Fibroblast of pulmonary artery (primary cell): ENCODE results near the gene INPP4B.

Source experiments
- DNase-seq: peaks from one replicate; pipeline ENCODE4 v3.0.0-alpha.2; 2010; ENCODE audit warnings: low read depth
- H3K4me3 ChIP-seq: replicated peaks from 2 replicates; pipeline ENCODE4 v1.5.1; 2011; ENCODE audit warnings: low read depth, mild to moderate bottlenecking, control low read depth, low read length, moderate library complexity
- TF ChIP-seq, protein P1 (sequence below): IDR thresholded peaks from 2 replicates; pipeline ENCODE4 v1.5.1; 2011; ENCODE audit warnings: mild to moderate bottlenecking, control low read depth, low read length, inconsistent platforms; ENCODE audit errors: missing control alignments

Gene INPP4B

DNA sequence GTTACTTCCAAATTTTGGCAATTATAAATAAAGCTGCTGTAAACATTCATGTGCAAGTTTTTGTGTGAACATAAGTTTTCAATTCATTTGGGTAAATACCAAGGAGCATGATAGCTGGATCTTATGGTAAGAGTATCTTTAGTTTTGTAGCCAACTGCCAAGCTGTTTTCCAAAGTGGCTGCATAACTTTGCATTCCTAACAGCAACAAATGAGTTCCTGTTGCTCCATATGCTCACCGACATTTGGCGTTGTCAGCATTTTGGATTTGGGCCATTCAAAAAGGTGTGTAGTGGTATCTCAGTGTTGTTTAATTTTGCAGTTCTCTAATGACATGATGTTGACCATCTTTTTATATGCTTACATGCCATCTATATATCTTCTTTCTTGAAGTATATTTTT lies 208.5 kb downstream of the INPP4B start:
- TF ChIP-seq, protein P1, sequence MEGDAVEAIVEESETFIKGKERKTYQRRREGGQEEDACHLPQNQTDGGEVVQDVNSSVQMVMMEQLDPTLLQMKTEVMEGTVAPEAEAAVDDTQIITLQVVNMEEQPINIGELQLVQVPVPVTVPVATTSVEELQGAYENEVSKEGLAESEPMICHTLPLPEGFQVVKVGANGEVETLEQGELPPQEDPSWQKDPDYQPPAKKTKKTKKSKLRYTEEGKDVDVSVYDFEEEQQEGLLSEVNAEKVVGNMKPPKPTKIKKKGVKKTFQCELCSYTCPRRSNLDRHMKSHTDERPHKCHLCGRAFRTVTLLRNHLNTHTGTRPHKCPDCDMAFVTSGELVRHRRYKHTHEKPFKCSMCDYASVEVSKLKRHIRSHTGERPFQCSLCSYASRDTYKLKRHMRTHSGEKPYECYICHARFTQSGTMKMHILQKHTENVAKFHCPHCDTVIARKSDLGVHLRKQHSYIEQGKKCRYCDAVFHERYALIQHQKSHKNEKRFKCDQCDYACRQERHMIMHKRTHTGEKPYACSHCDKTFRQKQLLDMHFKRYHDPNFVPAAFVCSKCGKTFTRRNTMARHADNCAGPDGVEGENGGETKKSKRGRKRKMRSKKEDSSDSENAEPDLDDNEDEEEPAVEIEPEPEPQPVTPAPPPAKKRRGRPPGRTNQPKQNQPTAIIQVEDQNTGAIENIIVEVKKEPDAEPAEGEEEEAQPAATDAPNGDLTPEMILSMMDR, result no peak
- no peak overlapping the region for H3K4me3 ChIP-seq
- DNase-seq, result no peak

DNA sequence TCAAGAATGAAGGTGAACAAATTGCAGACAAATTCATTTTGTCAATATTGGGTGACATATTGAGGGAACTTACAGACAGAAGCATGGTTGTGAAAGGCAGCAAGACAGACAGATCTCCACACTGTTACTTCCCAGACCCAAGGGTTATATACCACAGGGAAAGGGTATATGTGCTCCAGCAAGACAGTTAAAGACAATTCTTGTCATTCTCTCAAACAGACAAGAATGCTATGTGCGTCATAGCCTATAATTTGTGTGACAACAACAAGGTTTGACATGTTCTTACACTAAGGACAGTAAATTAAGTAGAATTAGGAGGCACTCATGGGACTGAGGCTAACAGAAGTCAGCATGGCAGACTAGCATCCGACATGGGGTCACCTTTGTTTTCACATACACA lies 214.3 kb downstream of the INPP4B start:
- H3K4me3 ChIP-seq, result no peak overlapping the region
- TF ChIP-seq, protein P1, result no peak
- DNase-seq, result no peak

DNA sequence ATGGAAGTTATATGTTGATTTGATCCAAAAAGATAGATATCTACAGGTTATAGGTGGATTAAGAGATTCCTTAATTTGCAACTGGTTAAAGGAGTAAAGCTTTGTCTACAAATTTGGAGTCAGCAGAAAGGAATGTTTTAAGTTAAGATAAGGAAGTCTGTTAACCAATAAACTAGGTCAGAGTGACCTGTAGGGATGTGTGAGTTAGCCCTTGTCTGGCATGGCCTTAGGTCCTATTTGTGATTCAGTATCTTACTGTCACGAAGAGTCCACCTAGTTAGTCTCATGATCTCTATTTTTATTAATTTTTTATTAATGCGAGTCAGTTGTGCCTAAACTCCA lies 230.8 kb downstream of the INPP4B start:
- H3K4me3 ChIP-seq, result no peak overlapping the region
- DNase-seq, result peak; percentile 50
- TF ChIP-seq, protein P1, result no peak

DNA sequence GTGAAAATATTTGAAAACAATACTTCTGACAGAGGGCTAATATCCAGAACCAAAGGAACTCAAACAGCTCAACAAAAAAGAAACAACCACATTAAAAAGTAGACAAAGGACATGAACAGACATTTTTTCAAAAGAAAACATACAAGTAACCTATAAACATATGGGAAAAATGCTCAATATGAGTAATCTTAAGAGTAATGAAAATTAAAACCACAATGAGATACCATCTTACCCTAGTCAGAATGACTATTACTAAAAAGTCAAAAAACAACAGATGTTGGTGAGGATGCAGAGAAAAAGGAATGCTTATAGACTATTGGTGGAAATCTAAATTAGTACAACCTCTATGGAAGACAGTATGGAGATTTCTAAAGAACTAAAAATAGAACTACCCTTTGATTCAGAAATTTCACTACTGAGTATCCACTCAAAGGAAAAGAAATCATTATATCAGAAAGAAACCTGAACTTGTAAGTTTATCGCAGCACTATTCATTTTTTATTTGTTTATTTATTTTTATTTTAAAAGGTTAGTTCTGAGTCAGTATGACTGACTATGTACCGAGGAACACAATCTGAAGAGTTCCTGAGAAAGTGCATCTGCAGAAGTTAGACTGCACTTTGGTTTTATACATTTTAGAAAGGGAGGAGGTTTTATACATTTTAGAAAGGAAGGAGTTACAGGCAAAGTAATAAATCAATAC lies 231.3 kb downstream of the INPP4B start:
- DNase-seq, result peak; percentile 13
- TF ChIP-seq, protein P1, result no peak
- H3K4me3 ChIP-seq, result no peak overlapping the region

DNA sequence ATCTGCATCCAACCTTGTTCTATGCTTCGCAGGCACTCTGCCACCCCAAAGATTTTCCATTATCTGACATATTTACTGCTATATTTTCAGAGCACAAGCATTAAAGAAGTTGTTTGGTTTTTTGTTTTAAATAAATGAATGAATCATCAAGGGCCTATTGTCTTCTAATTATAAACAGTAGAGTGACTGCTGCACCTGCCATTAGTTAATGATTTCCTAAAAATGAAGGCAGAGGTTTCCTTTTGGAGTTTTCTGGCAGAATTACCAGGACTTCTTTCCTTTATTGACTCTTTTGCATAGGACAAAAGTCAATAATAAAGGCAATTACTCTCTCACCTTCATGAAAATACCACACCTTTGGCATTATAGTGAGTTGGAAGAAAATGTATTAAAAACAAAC lies 238.1 kb downstream of the INPP4B start:
- no peak overlapping the region for H3K4me3 ChIP-seq
- TF ChIP-seq, protein P1, result no peak
- DNase-seq, result no peak

DNA sequence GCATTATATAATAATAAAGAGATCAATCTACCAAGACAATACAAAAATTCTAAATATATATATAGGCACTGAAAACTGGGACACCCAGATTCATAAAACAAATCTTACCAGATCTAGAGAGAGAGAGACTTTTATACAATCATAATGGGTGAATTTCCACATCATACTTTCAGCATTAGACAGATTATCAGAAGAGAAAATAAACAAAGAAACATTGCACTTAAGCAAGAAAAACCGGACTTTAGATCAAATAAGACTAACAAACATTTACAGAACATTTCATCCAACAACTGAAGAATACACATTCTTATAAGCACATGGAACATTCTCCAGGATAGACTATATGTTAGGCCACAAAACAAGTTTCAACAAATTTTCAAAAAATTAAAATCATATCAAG lies 245.1 kb downstream of the INPP4B start:
- DNase-seq, result no peak
- TF ChIP-seq, protein P1, result no peak
- no peak overlapping the region for H3K4me3 ChIP-seq

DNA sequence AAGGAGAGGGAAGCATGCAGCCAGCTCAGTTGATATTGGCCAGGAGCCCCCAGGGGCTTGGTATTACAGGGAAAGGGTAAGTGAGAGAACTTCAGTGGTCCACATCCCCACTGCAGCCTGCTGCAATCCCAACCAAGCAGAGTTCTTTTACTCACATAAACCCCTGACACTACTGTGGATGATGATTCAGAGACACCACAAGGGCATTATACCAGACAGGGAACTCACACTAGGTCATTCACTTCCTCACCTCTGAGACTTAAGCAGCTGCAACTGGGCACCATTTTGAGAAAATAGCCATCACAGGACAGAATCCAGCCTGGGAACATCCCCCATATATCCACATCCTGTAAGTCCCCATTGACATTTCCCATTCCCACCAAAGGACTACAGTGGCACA lies 248.0 kb downstream of the INPP4B start:
- TF ChIP-seq, protein P1, result no peak
- no peak overlapping the region for H3K4me3 ChIP-seq
- DNase-seq, result no peak
